Activated CD4-positive, alpha-beta T cell treated with anti-CD3 and anti-CD28 coated beads, Interleukin-2, amount 10 ng/mL, durations not matched to agents 24 days and 14 days (primary cell): Measurements from ENCODE around the gene TSPAN18. TPM values are rescaled to one million over a fixed set of nuclear protein-coding genes. Genes with fewer than 3 reads are reported as not detected.

Experiments
- DNase-seq: peaks from one replicate; pipeline ENCODE4 v3.0.0; 2022
- H3K27ac Mint-ChIP-seq: one replicate; pipeline ENCODE4 v1.8.0; 2022; ENCODE audit warnings: mild to moderate bottlenecking, mixed read lengths
- H3K27me3 Mint-ChIP-seq: one replicate; pipeline ENCODE4 v1.8.0; 2022; ENCODE audit warnings: mixed read lengths
- H3K36me3 Mint-ChIP-seq: one replicate; pipeline ENCODE4 v1.8.0; 2022; ENCODE audit warnings: low read depth, mild to moderate bottlenecking, mixed read lengths
- H3K4me1 Mint-ChIP-seq: one replicate; pipeline ENCODE4 v1.8.0; 2021; ENCODE audit warnings: mixed read lengths
- H3K4me3 Mint-ChIP-seq: one replicate; pipeline ENCODE4 v1.8.0; 2022; ENCODE audit warnings: mild to moderate bottlenecking, moderate library complexity, mixed read lengths
- H3K9me3 Mint-ChIP-seq: one replicate; pipeline ENCODE4 v1.8.0; 2021; ENCODE audit warnings: mixed read lengths
- intact Hi-C: fragments of 100-400 bp; cut with micrococcal nuclease; formaldehyde crosslinking; loops from one replicate; pipeline ENCODE4 v1.15.1; 2023
- total RNA-seq: library from RNA; stranded (reverse); gene quantifications from 2 replicates; pipeline ENCODE4 v1.2.3, GENCODE V29; 2022

TSPAN18 gene
- total RNA-seq, 1 donor from 2014 or later: 1.4 TPM

DNA sequence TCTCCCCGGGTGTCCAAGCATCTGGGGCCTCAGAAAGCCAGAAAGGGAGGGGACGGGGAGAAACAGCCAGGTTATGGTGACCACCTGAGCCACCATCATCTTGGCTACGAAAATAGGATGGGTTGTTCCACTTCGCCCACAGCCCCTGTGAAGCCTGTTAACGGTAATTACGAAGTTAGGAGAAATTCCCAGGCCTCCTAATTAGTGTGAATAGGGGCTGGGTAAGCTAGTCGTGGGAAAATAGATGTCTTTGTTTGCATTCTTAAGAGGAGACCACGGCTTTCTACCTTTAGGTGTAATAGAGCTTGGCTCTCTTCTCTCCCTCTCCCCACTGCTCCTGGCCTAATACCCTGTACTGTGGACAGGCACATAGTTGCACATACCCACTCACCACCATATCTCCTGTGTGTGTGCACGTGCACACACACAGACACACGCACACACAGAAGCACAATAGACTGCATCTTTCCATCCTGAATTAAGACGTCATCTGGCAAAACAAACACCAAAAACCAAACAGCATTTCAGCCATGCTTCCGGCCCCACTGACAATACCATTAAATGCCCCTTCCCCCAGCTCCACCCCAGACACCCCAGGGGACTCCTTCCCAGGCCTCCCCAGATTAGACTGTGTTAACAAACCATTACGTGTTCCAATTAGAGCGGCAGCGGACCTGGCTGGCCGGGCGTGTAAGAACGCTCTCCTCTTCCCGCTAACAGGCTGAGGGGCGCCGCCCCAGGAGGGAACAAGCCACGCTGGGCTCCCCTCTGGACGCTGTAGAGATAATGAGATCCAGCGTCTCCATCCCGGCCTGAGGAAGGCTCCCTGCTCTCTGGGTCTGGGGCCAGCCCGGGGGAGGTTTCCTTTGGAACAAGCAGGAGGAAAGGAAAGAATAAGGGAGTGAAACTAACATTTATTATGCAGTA, 151.1 kb downstream of the TSPAN18 start:
- H3K4me1 Mint-ChIP-seq: no peaks in the 10 kb centered on the region
- intact Hi-C loops: no loop called here
- no peak overlapping the region for H3K27ac Mint-ChIP-seq
- no peak overlapping the region for H3K4me3 Mint-ChIP-seq
- peaks cover 8% of the 10 kb centered on the region for H3K27me3 Mint-ChIP-seq
- H3K36me3 Mint-ChIP-seq: no peaks in the 10 kb centered on the region
- no peaks in the 10 kb centered on the region for H3K9me3 Mint-ChIP-seq
- DNase-seq: no peak

- intact Hi-C loops: no loop called here
- Mint-ChIP-seq H3K4me1 (no peaks in the 10 kb centered on the region), H3K9me3 (no peaks in the 10 kb centered on the region), H3K4me3 (no peak overlapping the region), H3K27me3 (peaks cover 4% of the 10 kb centered on the region), H3K36me3 (no peaks in the 10 kb centered on the region), H3K27ac (no peak overlapping the region)
- no peak for DNase-seq
Observed at GRCh38 chr11:44878711-44879110, 151.9 kb downstream of the TSPAN18 start.

GRCh38 chr11:44879432-44879831, 152.7 kb downstream of the TSPAN18 start:
- Mint-ChIP-seq H3K27me3 (peaks cover 4% of the 10 kb centered on the region), H3K27ac (no peak overlapping the region), H3K36me3 (no peaks in the 10 kb centered on the region), H3K4me1 (no peaks in the 10 kb centered on the region), H3K4me3 (no peak overlapping the region), H3K9me3 (no peaks in the 10 kb centered on the region)
- intact Hi-C loops: no loop called here
- no peak for DNase-seq

GRCh38 chr11:44880511-44880910, 153.7 kb downstream of the TSPAN18 start:
- H3K27ac Mint-ChIP-seq: no peak overlapping the region

GRCh38 chr11:44880953-44881352, 154.2 kb downstream of the TSPAN18 start:
- Mint-ChIP-seq H3K9me3 (no peaks in the 10 kb centered on the region), H3K36me3 (no peaks in the 10 kb centered on the region), H3K27ac (no peak overlapping the region), H3K4me3 (no peak overlapping the region), H3K27me3 (peaks cover 2% of the 10 kb centered on the region), H3K4me1 (no peaks in the 10 kb centered on the region)
- intact Hi-C loops: no loop called here
- no peak for DNase-seq

More at GRCh38 chr11:44880511-44880910, 153.7 kb downstream of the TSPAN18 start:
- intact Hi-C loops: no loop called here
- no peaks in the 10 kb centered on the region for H3K9me3 Mint-ChIP-seq
- no peak overlapping the region for H3K4me3 Mint-ChIP-seq
- H3K36me3 Mint-ChIP-seq: no peaks in the 10 kb centered on the region
- H3K4me1 Mint-ChIP-seq: no peaks in the 10 kb centered on the region
- DNase-seq: no peak
- peaks cover 2% of the 10 kb centered on the region for H3K27me3 Mint-ChIP-seq

GRCh38 chr11:44883277-44883676, 156.5 kb downstream of the TSPAN18 start:
- Mint-ChIP-seq H3K36me3 (no peaks in the 10 kb centered on the region), H3K4me3 (no peak overlapping the region), H3K27me3 (peaks cover 5% of the 10 kb centered on the region), H3K27ac (no peak overlapping the region), H3K4me1 (no peaks in the 10 kb centered on the region), H3K9me3 (no peaks in the 10 kb centered on the region)
- intact Hi-C loops: no loop called here
- no peak for DNase-seq

DNA sequence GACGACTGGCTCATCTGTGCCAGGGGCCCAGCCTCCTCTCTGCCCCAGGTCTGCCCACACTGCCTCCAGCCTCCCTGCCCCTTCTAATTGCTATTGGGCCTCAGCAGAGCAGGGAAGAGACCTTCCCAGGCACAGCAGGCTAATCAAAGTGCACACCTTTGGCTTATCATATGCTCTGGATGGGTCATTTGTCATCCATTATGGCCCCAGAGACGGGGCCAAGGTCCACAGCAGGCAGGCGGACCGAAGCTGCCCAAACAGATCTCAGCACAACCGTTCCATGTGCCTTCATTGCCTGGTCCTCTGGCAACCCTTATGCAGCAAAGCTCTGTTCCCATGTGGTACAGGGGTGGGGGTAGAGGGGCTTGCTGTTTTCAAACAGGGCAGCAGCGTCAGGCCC, 157.3 kb downstream of the TSPAN18 start:
- H3K27me3 Mint-ChIP-seq: peaks cover 5% of the 10 kb centered on the region
- H3K27ac Mint-ChIP-seq: no peak overlapping the region
- DNase-seq: no peak
- no peaks in the 10 kb centered on the region for H3K36me3 Mint-ChIP-seq
- no peaks in the 10 kb centered on the region for H3K9me3 Mint-ChIP-seq
- H3K4me1 Mint-ChIP-seq: no peaks in the 10 kb centered on the region
- intact Hi-C loops: no loop called here
- no peak overlapping the region for H3K4me3 Mint-ChIP-seq

GRCh38 chr11:44885065-44885810, 158.5 kb downstream of the TSPAN18 start:
- no peaks in the 10 kb centered on the region for H3K36me3 Mint-ChIP-seq
- H3K4me1 Mint-ChIP-seq: no peaks in the 10 kb centered on the region
- H3K27me3 Mint-ChIP-seq: peaks cover 5% of the 10 kb centered on the region
- H3K27ac Mint-ChIP-seq: no peak overlapping the region
- no peak overlapping the region for H3K4me3 Mint-ChIP-seq
- no peak for DNase-seq
- intact Hi-C loops: no loop called here
- no peaks in the 10 kb centered on the region for H3K9me3 Mint-ChIP-seq

DNA sequence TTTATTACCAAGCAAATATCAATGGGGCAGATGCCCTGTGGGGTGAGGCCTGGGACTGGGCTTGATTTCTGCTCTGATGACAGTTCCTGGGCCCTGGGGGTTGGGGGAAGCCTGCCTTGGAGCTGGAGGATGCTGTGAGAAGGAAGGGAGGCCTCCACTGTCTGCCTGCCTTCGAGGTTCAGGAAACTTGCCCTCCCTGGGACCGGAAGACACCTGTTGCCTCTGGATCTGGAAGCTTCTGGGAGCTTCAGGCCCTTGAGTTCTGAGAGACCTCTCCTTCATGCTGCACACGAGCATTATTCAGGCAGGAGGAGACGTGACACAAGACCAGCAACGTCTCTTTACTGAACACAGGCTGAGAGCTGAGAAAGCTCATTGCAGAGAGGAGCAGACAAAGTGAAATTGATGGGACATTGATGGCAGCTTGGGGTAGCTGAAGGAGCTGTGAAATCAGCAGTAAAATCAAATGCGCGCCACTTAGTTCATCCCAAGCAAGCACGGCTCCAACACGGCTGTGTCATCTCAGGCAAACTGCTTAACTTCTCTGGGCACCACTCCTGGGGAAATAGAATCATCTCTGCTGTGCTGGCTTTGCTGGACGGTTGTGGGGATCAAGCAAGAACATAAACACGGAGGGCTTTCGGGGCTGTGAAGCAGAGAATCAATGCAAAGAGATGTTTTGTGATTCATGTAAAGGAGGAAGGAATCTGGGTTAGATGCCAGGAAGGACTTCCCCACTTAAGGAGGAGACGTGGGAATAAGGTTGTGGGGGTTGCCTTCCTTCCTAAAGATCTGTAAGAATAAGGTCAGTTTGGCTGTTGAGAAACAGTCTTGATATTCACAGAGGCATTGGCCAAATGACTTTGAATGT, 159.4 kb downstream of the TSPAN18 start:
- no peaks in the 10 kb centered on the region for H3K36me3 Mint-ChIP-seq
- H3K27ac Mint-ChIP-seq: no peak overlapping the region
- no peak overlapping the region for H3K4me3 Mint-ChIP-seq

DNA sequence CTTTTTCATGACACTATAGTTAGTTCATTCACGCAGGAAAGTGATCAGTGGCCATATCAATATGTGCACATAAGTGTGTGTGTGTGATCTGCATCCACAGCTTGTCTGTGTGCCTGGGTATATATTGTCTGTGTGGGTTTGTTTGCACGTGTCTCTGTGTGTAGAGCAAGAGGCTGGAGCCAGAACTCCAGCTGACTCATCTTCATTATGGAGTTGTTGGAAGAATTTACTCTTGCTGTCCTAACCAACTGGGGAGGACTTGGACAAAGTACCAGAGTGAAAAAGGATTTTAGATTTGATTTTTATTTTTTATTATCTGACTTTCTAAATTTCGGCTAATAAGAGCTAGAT, 160.0 kb downstream of the TSPAN18 start:
- DNase-seq: no peak
- no peaks in the 10 kb centered on the region for H3K9me3 Mint-ChIP-seq
- peaks cover 5% of the 10 kb centered on the region for H3K27me3 Mint-ChIP-seq
- no peak overlapping the region for H3K4me3 Mint-ChIP-seq
- intact Hi-C loops: no loop called here
- H3K36me3 Mint-ChIP-seq: no peaks in the 10 kb centered on the region
- H3K27ac Mint-ChIP-seq: no peak overlapping the region
- no peaks in the 10 kb centered on the region for H3K4me1 Mint-ChIP-seq

More for the DNA sequence above, 159.4 kb downstream of the TSPAN18 start:
- intact Hi-C loops: no loop called here
- H3K27me3 Mint-ChIP-seq: peaks cover 5% of the 10 kb centered on the region
- H3K4me1 Mint-ChIP-seq: no peaks in the 10 kb centered on the region
- no peaks in the 10 kb centered on the region for H3K9me3 Mint-ChIP-seq
- no peak for DNase-seq

GRCh38 chr11:44887636-44888035, 160.9 kb downstream of the TSPAN18 start:
- no peak for DNase-seq
- Mint-ChIP-seq H3K4me1 (no peaks in the 10 kb centered on the region), H3K9me3 (no peaks in the 10 kb centered on the region), H3K27me3 (peaks cover 3% of the 10 kb centered on the region), H3K36me3 (no peaks in the 10 kb centered on the region), H3K27ac (no peak overlapping the region), H3K4me3 (no peak overlapping the region)
- intact Hi-C loops: no loop called here

DNA sequence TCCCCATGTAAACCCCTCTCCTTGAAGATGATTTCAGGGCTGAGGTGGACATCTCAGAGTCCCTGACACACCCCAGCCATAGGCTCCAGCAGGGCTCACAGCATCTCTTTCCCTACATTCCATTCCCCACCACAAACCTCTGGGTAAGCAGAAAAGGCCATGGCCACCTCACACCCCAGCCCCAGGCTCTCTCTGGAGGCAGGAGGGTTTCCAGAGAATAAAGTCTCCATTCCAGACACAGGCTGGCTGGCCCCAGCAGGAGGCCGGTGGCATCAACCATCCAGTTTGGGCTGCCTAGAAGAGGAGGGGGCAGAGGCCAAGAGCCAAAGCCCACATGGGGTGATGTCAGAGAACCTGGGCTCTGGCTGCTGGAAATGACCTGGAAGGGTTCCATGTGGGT, 162.5 kb downstream of the TSPAN18 start:
- peaks cover 3% of the 10 kb centered on the region for H3K27me3 Mint-ChIP-seq
- H3K36me3 Mint-ChIP-seq: no peaks in the 10 kb centered on the region
- H3K4me3 Mint-ChIP-seq: no peak overlapping the region
- no peaks in the 10 kb centered on the region for H3K9me3 Mint-ChIP-seq
- intact Hi-C loops: no loop called here
- H3K27ac Mint-ChIP-seq: no peak overlapping the region
- no peaks in the 10 kb centered on the region for H3K4me1 Mint-ChIP-seq
- DNase-seq: no peak

GRCh38 chr11:44892843-44893242, 166.1 kb downstream of the TSPAN18 start:
- intact Hi-C loops: loop anchor here (5.0 kb wide), 2 partner anchors 271 to 336 kb away; no protein-coding TSS in a partner anchor
- no peaks in the 10 kb centered on the region for H3K9me3 Mint-ChIP-seq
- no peaks in the 10 kb centered on the region for H3K4me1 Mint-ChIP-seq
- H3K27ac Mint-ChIP-seq: no peak overlapping the region
- H3K4me3 Mint-ChIP-seq: no peak overlapping the region
- no peak for DNase-seq
- H3K27me3 Mint-ChIP-seq: no peaks in the 10 kb centered on the region
- H3K36me3 Mint-ChIP-seq: no peaks in the 10 kb centered on the region
